Measurements from ENCODE around the gene GSTA2.

DNA sequence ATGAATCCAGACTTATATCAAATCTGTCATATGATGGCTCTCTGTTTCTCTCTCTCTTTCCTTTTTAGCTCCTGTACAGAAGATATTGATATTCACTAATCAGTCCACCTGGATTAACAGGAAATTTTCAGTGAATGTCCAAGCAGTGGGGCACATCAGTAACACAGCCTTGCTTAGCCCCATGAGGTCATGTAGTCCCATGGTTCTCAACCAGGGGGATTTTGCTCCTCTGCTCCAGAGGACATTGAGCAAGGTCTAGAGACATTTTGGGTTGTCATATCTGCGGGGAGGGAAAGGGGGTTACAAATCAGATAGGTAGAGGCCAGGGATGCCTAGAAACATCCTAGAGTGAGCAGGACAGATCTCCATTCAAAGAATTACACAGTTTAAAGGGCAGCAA lies 39.5 kb upstream of the GSTA2 start:
- TF ChIP-seq EZH2 (IDR thresholded peaks at IDR 0.05; ENCODE audit: borderline replicate concordance, low read depth, low read length, severe bottlenecking), result no peak
- TF ChIP-seq, protein P1, sequence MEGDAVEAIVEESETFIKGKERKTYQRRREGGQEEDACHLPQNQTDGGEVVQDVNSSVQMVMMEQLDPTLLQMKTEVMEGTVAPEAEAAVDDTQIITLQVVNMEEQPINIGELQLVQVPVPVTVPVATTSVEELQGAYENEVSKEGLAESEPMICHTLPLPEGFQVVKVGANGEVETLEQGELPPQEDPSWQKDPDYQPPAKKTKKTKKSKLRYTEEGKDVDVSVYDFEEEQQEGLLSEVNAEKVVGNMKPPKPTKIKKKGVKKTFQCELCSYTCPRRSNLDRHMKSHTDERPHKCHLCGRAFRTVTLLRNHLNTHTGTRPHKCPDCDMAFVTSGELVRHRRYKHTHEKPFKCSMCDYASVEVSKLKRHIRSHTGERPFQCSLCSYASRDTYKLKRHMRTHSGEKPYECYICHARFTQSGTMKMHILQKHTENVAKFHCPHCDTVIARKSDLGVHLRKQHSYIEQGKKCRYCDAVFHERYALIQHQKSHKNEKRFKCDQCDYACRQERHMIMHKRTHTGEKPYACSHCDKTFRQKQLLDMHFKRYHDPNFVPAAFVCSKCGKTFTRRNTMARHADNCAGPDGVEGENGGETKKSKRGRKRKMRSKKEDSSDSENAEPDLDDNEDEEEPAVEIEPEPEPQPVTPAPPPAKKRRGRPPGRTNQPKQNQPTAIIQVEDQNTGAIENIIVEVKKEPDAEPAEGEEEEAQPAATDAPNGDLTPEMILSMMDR (IDR thresholded peaks at IDR 0.05; ENCODE audit: borderline replicate concordance, extremely low read depth, low read length, poor library complexity, severe bottlenecking), result no peak
